ENCODE measurements around the gene TMEM115. TPM values are rescaled to one million over a fixed set of nuclear protein-coding genes. Genes with fewer than 3 reads are reported as not detected.

TMEM115 gene
- total and polyA plus RNA-seq, 2 of the 13 experiments (the other 11 are each of a cell fraction or from before 2014, with no cell fraction given), result 22.1 to 30.7 TPM

- no peak for TF ChIP-seq KAT2B (IDR thresholded peaks at IDR 0.05; ENCODE audit: borderline replicate concordance, low read depth, low read length)
- peak; percentile 95 for TF ChIP-seq BCL3 (CRISPR knock-in tag; IDR thresholded peaks at IDR 0.05)
- TF ChIP-seq TBP (CRISPR knock-in tag; IDR thresholded peaks at IDR 0.05), result peak; percentile 96; the same call in 1 of the 2 replicates
- no peak for TF ChIP-seq ZNF24 (IDR thresholded peaks at IDR 0.05)
- peak; percentile 85 for TF ChIP-seq ATF1 (CRISPR knock-in tag; IDR thresholded peaks at IDR 0.05)
- peak; percentile 39; the same call in 1 of the 2 replicates for TF ChIP-seq NFKBIZ (CRISPR knock-in tag; IDR thresholded peaks at IDR 0.05)
- peak; percentile 41; the same call in 1 of the 2 replicates for TF ChIP-seq ETV5 (CRISPR knock-in tag; IDR thresholded peaks at IDR 0.05; ENCODE audit: borderline replicate concordance)
- no peak for TF ChIP-seq ZSCAN30 (CRISPR knock-in tag; IDR thresholded peaks at IDR 0.05)
- no peak for TF ChIP-seq ZBTB3 (CRISPR knock-in tag; IDR thresholded peaks at IDR 0.05; ENCODE audit: borderline replicate concordance, low read depth)
- TF ChIP-seq SALL2 (CRISPR knock-in tag; IDR thresholded peaks at IDR 0.05), result 0 out of 2 replicates have a peak, but pooled peaks have one; percentile 41
- 0 out of 2 replicates have a peak, but pooled peaks have one; percentile 8 for TF ChIP-seq PAXIP1 (CRISPR knock-in tag; conservative IDR thresholded peaks at IDR 0.05)
- peak; percentile 83; the same call in 1 of the 2 replicates for TF ChIP-seq ZBTB49 (CRISPR knock-in tag; IDR thresholded peaks at IDR 0.05; ENCODE audit: borderline replicate concordance)
- TF ChIP-seq ZSCAN31 (CRISPR knock-in tag; IDR thresholded peaks at IDR 0.05; ENCODE audit: low read depth), result peak; percentile 70
- TF ChIP-seq TFAP4 (IDR thresholded peaks at IDR 0.05; ENCODE audit: borderline replicate concordance, low read depth), result peak; percentile 46; the same call in 1 of the 2 replicates
- TF ChIP-seq ZNF691 (CRISPR knock-in tag; IDR thresholded peaks at IDR 0.05; ENCODE audit: borderline replicate concordance, low read depth), result no peak
- peak; percentile 54 for TF ChIP-seq ZNF331 (CRISPR knock-in tag; IDR thresholded peaks at IDR 0.05)
- TF ChIP-seq ZNF232 (CRISPR knock-in tag; IDR thresholded peaks at IDR 0.05; ENCODE audit: borderline replicate concordance), result no peak; the same call in 1 of the 2 replicates
Measured at GRCh38 chr3:50358911-50359759, at the start of gene TMEM115 (continued).

All from HepG2 (cell line).